Limb (tissue), 2 donors: Measurements from ENCODE around the gene KRAS.
"Not testable (repeated sequence)": the region's sequence is repeated elsewhere in the genome, so short reads cannot be mapped to it uniquely, and the experiment has no call there.

Experiments used
- DNase-seq, 2 donors: peaks; one replicate each; pipeline ENCODE4 v3.0.0-alpha.2; 2016; ENCODE audit errors: extremely low spot score in 2 of 2

KRAS gene

DNA sequence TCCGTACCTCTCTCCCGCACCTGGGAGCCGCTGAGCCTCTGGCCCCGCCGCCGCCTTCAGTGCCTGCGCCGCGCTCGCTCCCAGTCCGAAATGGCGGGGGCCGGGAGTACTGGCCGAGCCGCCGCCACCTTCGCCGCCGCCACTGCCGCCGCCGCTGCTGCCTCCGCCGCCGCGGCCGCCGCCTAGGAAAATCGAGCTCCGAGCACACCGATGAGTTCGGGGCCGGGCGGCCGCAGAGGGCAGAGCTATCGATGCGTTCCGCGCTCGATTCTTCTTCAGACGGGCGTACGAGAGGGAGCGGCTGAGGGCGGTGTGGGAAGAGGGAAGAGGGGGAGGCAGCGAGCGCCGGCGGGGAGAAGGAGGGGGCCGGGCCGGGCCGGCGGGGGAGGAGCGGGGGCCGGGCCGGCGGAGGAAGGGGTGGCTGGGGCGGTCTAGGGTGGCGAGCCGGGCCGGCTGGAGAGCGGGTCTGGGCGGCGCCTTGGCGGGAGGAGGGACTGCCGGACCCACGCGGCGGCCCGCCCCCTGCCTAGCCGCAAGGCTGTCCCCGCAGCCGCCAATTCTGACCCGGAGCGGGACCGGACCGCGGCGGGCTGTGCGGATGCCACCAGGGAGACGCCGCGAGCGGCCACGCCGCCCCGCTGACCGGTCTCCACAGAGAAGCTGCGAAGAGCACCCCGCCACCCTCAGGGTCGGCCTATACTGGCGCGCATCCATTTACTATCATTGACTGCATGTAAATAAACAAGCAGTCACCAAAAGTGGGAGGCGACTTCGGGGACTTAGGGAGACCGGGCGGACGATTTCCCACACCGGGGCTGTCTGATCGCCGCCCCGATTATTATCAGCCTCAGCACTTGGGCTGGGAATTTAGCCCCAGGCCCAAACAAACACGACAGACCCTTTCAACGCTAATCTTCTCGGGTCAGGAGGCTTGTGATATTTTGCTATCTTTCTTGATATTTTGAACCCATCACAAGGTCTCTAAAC, at the start of gene KRAS:
KRAS (minus strand) TSS at position 186 of the 987 bp plus-strand sequence.
- DNase-seq, result peak; percentile 96

DNA sequence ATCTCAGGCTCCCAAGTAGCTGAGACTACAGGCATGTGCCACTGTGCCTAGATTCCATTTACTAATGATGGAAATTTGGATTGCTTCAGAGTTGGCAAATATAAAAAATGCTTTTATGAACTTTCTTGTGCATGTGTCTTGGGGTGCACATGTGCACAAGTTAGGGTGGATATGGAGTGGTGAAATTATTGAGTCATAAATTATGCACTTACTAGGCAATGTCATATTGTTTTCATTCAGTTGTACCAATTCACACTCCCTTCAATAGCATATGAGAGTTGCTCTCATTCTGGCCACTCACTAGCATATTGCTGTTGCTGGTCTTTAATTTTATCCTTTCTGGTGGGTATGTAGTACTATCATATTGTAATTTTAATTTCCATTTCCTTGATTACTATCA, 45.7 kb upstream of the KRAS start:
- DNase-seq, result no peak

DNA sequence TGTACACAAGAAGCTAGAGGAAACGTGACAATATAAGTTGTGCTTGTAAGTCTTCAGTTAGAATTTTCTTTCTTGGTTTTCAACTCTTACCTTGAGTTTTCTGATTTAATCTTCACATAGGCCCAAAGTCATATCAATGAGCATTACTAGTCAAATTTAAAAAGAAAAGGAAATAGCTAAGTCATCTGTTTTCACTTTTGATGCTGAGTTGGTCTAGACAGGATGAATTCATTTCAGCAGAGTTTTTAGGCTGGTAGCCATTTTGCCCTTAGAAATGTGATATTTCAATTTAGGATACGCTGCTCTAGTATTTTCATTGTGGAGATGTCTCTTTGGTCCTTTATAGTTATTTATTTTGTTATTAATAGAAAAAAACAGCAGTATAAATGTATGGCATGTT, 44.6 kb upstream of the KRAS start:
- peak in 1 of 2 donors; percentile 15 for DNase-seq

DNA sequence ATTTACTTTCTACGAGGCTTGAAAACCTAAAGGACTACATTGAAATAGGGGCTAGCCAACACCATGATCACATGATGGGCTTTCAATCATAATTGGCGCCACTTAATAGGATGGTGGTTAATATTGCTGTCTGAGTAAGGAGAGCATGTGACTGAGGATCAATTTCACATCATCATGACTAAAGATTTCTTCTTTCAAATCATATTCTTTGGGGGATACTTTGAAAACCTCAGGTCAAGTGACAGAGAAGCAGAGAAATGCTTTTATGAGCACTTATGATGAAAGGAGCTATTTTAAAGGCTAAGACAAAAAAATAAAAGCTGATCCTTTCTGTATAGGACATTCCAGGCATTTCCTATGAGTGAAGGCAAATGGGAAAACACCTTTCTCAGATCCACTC, 42.9 kb upstream of the KRAS start:
- no peak for DNase-seq

DNA sequence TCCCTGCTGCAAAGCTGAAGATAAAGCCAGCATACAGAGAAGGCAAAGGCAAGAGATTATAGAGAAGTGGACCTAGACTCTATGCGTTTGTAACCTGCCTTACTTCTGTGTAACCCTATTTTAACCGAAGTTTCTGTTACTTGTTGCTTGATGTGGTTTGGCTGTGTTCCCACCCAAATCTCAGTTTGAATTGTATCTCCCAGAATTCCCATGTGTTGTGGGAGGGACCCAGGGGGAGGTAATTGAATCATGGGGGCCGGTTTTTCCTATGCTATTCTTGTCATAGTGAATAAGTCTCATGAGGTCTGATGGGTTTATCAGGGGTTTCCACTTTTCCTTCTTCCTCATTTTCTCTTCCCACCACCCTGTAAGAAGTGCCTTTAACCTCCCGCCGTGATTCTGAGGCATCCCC, 42.1 kb upstream of the KRAS start:
- DNase-seq, result not testable (repeated sequence)

DNA sequence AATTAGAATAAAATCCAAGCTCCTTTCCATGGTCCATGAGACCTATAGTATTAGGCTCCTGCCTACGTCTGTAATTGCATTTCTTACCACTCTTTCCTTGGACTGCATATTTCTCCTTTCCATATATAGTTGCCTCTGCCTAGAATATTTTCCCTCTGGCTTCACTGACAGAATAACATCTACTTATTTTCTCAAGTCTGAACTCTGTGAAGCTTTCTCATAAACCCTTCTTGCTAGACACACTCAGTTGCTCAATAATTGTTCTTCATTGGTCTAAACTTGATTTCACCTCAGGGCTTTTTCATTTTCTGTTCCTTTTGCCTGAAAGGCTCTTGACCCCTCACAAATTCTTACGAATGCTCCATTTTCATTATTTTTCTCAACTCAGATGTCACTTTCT, 36.9 kb upstream of the KRAS start:
- no peak for DNase-seq

DNA sequence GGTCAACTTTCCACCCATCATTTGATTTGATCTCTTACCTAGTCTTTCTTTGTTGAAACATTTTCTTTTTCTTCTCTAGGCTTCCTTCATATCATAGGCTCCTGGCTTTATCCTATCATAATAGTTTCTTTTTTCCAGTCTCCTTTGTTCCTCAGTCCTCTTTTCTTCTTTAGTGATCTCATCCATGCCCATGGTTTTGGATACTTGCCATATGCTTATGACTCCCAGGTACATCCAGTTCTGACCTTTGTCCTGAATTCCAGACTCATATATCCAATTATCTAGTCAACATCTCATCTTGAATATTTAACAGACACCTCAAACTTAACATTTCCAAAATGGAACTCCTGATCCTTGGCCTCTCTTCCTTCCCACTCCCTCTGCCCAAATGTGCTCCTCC, 36.1 kb upstream of the KRAS start:
- DNase-seq, result no peak

DNA sequence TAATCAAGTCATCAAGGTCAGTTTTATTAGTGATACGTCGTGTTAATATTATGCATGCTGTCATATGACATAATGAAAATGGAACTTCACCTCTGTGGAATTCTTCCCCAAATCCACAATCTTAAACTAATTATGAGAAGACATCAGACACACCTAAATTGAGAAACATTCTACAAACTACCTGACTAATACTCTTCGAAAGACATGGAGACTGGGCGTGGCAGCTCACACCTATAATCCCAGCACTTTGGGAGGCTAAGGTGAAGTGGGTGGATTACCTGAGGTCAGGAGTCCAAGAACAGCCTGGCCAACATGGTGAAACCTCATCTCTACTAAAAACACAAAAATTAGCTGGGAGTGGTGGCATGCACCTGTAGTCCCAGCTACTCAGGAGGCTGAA, 33.3 kb upstream of the KRAS start:
- no peak for DNase-seq

DNA sequence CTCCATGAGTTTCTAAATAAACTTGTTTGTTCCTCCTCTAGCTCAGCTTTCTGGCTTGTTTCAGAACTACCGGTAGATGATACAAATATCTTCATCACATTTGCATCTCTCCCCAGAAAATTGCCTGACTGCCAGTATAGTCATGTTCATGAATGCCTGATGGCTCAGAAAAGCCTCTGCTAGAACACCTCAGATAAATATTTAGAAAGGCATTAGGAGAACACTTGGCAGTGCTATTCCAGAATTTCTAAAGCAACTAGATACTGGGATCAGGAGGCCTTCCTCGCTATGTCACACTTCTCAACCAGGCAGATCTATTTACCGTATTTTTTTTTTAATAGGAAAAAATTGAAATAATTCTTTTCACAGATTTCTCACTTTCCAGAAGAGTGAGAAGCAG, 32.3 kb upstream of the KRAS start:
- DNase-seq, result no peak

DNA sequence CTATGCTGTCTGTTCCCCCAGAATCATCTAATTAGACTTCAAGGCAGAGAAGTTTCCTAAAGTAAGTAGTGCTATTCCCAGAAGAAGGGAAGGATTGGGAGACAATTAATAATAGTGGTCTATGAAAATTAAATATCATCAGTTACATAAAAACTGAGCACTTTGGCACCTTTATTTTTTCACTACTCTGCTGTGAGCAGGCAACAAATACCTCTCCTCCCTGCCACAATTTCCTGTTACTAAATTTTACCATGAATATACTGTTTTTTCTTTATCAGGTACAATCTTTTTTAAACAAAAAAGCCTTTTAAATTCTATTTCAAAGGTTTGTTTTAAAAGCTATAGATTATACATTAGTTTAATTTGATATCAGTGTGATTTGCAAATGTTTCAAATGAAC, 29.4 kb upstream of the KRAS start:
- DNase-seq, result no peak

DNA sequence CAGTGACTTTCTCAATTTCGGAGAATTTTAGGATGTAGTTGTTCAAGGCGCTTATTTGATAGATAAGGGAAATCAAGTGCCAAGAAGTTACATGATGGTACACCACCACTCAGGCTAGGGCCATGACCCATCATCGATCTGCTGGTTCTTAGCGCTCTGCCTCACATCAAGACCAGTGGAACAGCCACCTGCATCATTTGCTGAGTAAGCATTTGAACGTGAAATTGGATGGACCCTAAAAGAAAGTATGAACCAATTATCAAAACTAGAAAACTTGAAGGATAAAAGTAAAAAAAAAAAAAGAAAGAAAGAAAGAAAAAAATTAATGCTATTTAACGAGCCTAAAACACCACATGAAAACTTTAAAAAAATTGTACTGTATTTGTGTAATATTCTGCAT, 27.5 kb upstream of the KRAS start:
- no peak for DNase-seq

DNA sequence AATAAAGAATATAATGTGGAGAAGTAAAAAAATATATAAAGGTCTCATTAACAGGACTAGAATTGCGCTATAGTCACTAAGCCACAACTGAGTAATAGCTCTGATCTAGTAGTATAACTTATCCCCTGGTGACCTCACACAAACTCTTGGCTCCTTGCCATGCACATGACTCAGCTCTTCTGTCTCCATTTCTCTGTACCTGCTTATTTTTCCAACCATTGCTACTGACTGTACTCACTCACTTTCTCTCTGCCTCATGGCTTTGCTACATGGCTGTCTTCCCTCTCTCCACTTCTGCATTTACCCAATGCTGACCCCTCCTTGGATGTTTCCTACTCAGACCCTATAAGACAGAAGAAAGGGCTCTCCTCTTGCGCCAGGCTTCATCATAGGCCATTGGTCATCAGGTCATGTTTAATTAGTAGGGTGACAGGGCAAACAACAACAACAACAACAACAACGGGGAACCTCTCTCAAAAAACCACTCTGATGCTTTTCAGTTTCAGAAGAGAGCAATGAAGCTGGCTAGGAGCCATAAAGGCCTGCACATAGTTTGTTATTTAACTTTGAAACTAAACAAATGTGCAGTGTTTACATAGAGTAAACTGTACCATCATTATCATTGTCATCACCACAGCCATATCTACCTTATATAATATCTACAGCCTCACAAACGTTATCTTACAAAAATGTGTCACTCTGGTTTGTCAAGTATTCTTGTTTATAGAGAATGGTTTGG, 25.6 kb upstream of the KRAS start:
- no peak for DNase-seq

DNA sequence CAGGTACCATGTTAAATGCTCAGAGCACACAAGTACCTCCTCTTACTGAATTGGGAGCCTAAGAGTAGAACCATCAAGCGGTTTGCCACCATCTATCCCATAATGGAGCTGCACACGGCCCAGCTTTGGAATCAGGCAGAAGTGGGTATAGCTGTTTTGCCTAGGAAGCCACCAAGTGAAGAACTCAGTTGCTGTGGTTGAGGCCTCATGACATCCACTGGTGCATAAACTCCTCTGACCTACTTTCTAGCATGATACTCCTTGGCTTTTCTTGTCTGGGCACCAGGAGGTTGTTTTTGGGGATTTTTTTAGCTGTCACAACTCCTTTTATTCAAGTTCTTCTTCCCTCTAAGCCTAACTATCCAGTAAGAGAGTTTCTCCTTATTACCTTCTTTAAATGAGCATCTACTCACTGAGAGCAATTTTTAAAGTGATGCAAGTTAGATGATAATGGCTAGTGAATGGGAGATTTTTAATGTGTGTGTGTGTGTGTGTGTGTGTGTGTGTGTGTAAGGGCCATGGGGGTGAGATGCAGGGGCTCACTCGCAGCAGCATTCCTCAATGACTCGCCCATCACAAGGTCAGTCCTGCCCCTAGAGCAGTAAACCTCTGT, 20.9 kb upstream of the KRAS start:
- DNase-seq, result no peak

DNA sequence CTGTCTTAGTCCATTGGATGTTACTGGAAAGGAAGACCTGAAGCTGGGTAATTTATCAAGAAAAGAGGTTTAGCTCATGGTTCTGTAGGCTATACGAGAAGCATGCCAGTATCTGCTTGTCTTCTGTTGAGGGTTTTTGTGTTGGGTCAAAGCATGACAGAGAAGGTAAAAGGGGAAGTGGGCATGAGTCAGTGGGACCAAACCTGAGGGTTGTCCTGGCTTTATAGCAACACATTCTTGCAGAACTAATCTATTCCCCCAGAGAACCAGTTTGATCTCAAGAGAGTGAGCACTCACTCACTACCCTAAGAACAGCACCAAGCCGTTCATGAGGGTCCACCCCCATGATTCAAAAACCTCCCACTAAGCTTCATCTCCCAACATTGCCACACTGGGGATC, 19.0 kb upstream of the KRAS start:
- DNase-seq, result no peak

DNA sequence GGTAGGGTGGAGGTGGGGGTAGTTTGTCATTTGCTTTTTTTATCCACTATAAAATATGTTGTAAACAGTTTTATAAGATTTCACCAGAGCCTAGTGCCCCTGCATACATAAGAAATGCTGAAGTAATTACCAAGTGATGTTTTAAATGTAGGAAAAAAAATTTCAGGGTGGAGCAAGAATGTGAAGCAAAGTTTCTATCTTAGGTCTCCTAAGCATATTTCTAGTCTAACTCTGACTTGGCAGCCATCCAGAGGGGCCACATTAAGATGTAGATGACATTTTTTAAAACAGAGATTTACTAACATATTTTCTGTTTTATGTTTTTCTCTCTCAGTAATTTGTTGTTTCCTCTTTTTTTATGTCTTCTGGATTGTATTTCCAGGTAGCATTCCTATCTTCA, 15.8 kb upstream of the KRAS start:
- DNase-seq, result no peak

DNA sequence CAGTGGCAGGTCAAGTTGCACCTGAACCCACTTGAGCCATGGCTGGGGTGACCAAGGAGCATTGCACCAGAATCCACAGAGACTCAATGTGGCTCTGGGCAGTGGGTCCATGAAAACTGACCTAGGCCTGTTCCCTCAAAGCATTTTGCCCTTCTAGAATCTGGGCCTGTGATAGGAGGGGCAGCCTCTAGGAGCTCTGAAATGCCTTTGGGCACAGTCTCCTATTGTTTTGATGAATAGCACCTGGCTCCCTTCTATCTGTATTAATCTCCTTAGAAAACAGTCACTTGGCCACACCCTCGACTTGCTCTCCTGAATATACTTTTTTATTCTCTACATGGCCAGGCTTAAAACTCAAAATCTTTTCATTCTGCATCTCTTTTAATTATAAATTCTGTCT, 14.1 kb upstream of the KRAS start:
- no peak for DNase-seq

DNA sequence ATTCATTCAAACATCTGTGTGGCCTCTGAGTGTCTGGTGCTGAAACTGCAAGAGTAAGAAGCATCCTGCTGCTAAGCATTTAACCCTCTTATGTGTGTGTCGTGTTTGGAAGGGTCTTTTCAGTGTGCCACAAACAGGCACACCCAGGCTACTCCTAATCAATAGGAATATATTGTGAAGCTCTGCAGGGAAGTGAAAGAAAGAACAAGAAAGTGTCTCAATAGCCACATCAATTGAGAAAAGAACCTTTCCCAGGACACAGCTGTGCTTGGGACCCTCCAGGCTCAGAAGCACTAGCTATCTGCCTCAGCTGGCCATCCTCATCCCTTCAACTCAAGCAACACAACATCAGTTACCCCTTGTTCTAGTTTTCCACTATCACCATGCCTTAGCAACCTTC, 13.4 kb upstream of the KRAS start:
- DNase-seq, result no peak

DNA sequence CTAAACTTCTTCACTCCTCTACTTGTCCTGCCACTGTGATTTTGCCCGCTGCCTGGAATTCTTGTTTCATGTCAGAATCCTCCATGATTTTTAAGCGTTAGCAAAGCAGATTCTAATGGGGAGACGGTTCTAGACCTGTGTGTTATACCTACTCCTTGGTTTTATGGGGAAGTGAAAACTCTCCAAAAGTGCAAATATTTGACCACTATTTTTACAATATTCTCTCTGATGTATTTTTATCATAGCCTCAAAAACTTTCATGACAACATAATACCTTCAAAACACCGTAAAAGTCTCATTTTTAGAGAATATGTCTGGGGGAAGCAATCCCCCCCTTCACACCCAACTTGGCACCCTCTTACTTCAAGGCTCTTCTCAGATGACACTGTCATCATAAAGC, 12.9 kb upstream of the KRAS start:
- no peak for DNase-seq

DNA sequence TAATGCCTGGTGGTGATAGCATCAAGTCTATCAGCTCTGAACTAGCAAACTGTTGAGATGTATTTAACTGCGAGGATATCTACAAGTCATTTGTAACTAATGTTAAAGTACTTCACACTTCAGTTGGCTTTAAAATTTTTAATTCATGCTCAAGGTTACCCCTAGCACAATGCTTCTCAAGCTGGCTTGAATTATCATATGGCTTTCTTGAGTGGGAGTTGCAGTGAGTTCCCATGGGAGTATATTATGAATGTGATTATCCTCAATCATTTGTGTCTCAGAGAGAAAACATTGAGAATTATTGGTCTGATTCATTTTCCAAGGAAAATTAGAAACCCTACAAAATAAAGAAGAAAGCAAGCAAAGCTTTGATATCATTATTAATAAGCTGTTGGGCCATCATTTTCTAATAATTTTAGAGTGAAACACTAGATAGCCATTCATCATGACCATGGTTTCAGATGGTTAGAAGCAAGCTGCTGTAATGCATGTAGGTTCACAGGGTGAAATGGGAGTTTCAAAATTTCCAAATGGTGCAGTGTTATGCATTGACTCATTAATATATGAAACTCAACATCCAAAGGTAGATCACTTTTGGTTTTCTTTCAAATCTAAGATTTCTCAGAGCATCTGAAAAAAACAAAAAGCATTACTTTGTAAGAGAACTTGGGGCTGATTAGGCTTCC, 11.8 kb upstream of the KRAS start:
- DNase-seq, result no peak

DNA sequence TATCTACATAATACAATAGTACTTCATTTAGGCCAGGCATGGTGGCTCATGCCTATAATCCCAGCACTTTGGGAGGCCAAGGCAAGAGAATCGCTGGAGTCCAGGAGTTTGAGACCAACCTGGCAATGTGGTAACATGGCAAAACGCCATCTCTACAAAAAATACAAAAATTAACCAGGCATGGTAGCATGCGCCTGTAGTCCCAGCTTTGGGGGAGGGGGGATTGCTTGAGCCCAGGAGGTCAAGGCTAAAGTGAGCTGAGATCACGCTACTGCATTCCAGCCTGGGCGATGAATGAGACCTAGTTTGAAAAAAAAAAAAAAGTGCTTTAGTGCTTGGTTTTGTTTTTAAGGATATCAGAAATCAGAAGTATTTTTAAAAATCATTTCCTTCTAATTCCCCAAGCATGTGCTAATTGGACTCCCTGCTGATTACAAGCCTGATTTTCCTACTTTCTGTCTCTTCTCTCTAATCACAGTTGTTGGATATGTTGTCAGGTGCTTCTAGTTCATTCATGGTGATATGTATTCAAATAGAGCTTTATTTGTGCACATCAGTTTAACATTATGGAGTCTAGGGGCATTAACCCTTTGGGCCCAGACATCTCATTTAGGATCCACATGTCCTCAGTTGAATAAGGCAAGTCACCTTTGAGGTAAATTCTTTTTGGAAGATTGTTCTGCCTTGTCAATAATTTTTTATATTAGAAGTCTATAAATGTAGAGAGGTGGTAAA, 7.0 kb upstream of the KRAS start:
- DNase-seq, result no peak

DNA sequence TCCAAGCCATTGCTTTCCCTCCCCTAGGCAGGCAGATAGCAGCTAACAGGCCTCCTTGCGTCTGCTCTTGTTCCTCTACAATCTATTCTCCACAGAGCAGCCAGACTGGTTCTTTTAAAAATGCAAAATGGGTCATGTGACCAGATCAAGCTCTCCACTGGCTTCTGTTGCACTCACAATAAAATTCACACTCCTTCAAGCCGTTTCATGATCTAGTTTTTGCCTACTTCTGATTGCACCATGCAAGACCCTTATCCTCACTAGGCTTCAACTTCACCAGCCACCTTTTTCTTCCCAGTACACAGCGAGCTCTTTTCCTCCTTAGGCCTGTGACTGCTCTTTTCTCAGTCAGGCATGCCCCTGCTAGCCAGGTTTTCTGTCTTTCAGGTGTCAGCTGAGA, 6.1 kb upstream of the KRAS start:
- DNase-seq, result no peak
